ENCODE results near the gene DICER1.
A peak's percentile ranks its signal among the peaks of the same experiment; 100 is the strongest.

DICER1 gene

GRCh38 chr14:95189367-95190132 lies 32.2 kb upstream of the DICER1 start:
- H4K8ac ChIP-seq (ENCODE audit: low read depth, low read length) = no peak overlapping the region
- H2BK12ac ChIP-seq (ENCODE audit: low read length) = no peak overlapping the region
- no peak overlapping the region for H2BK120ac ChIP-seq (ENCODE audit: low read depth, low read length)
- H4K91ac ChIP-seq (ENCODE audit: low read depth, low read length, poor library complexity) = no peak overlapping the region
- H3K9ac ChIP-seq (ENCODE audit: low read depth, low read length, poor library complexity) = no peak overlapping the region
- no peak overlapping the region for H2AFZ ChIP-seq (ENCODE audit: low read length)
- H3K79me1 ChIP-seq (ENCODE audit: low read depth, low read length) = no peaks in the 10 kb centered on the region
- H3K4me2 ChIP-seq (ENCODE audit: insufficient read depth, low read length, poor library complexity, severe bottlenecking) = no peak overlapping the region
- H3K14ac ChIP-seq (ENCODE audit: low read length) = no peak overlapping the region
- no peaks in the 10 kb centered on the region for H3K9me3 ChIP-seq (replicated peaks in 1 of 2; ENCODE audit: control insufficient read depth in 2 of 2, insufficient read depth in 1 of 2, low read depth in 1 of 2, low read length in 2 of 2)
- H3K27me3 ChIP-seq (ENCODE audit: control insufficient read depth in 3 of 3, insufficient read depth in 3 of 3, low read depth in 1 of 3, low read length in 3 of 3) = no peaks in the 10 kb centered on the region
- H3K36me3 ChIP-seq (replicated peaks in 1 of 2; ENCODE audit: control insufficient read depth in 2 of 2, insufficient read depth in 2 of 2, low read length in 2 of 2) = no peaks in the 10 kb centered on the region
- H2BK5ac ChIP-seq (ENCODE audit: low read length) = no peak overlapping the region
- no peak overlapping the region for H3K4me3 ChIP-seq (ENCODE audit: low read length in 2 of 2)
- H3K27ac ChIP-seq (replicated peaks; ENCODE audit: low read length) = no peak overlapping the region
- WGBS, 2 donors (ENCODE audit: extremely low coverage in 2 of 2, insufficient read length in 2 of 2, insufficient replicate concordance in 1 of 2) = no CpG with 5 or more reads among the region's 5 CpGs
- no peak overlapping the region for H3K18ac ChIP-seq (ENCODE audit: low read length)
- no peak overlapping the region for H2BK15ac ChIP-seq (ENCODE audit: low read length)
- H2AK5ac ChIP-seq (ENCODE audit: low read depth, low read length) = no peak overlapping the region
- DNase-seq (ENCODE audit: low spot score) = no peak
- H3K4me1 ChIP-seq (ENCODE audit: control insufficient read depth in 2 of 2, insufficient read depth in 1 of 2, low read depth in 1 of 2, low read length in 2 of 2) = peaks cover 0 to 6% of the 10 kb centered on the region in 2 donors
- no peak overlapping the region for H3K23ac ChIP-seq (ENCODE audit: low read depth, low read length, poor library complexity)
- no peak overlapping the region for H3K4ac ChIP-seq (ENCODE audit: low read length)

- Histone ChIP-seq H3K4me2 (ENCODE audit: insufficient read depth, low read length, poor library complexity, severe bottlenecking) (no peak overlapping the region), H3K79me1 (ENCODE audit: low read depth, low read length) (no peaks in the 10 kb centered on the region), H3K4me1 (ENCODE audit: control insufficient read depth in 2 of 2, insufficient read depth in 1 of 2, low read depth in 1 of 2, low read length in 2 of 2) (peaks cover 0 to 6% of the 10 kb centered on the region in 2 donors), H2BK5ac (ENCODE audit: low read length) (no peak overlapping the region), H3K18ac (ENCODE audit: low read length) (no peak overlapping the region), H4K8ac (ENCODE audit: low read depth, low read length) (no peak overlapping the region), H3K4ac (ENCODE audit: low read length) (no peak overlapping the region), H2AFZ (ENCODE audit: low read length) (no peak overlapping the region), H3K23ac (ENCODE audit: low read depth, low read length, poor library complexity) (no peak overlapping the region), H3K36me3 (replicated peaks in 1 of 2; ENCODE audit: control insufficient read depth in 2 of 2, insufficient read depth in 2 of 2, low read length in 2 of 2) (no peaks in the 10 kb centered on the region), H3K4me3 (ENCODE audit: low read length in 2 of 2) (no peak overlapping the region), H3K9me3 (replicated peaks in 1 of 2; ENCODE audit: control insufficient read depth in 2 of 2, insufficient read depth in 1 of 2, low read depth in 1 of 2, low read length in 2 of 2) (no peaks in the 10 kb centered on the region), H3K9ac (ENCODE audit: low read depth, low read length, poor library complexity) (no peak overlapping the region), H3K27me3 (ENCODE audit: control insufficient read depth in 3 of 3, insufficient read depth in 3 of 3, low read depth in 1 of 3, low read length in 3 of 3) (no peaks in the 10 kb centered on the region), H2AK5ac (ENCODE audit: low read depth, low read length) (no peak overlapping the region), H3K27ac (replicated peaks; ENCODE audit: low read length) (no peak overlapping the region), H2BK12ac (ENCODE audit: low read length) (no peak overlapping the region), H4K91ac (ENCODE audit: low read depth, low read length, poor library complexity) (no peak overlapping the region), H3K14ac (ENCODE audit: low read length) (no peak overlapping the region), H2BK120ac (ENCODE audit: low read depth, low read length) (no peak overlapping the region), H2BK15ac (ENCODE audit: low read length) (no peak overlapping the region)
- no peak for DNase-seq (ENCODE audit: low spot score)
- no CpG with 5 or more reads among the region's 3 CpGs for WGBS, 2 donors (ENCODE audit: extremely low coverage in 2 of 2, insufficient read length in 2 of 2, insufficient replicate concordance in 1 of 2)
Measured at GRCh38 chr14:95188380-95188779, 31.1 kb upstream of the DICER1 start.

- Histone ChIP-seq H2BK12ac (ENCODE audit: low read length) (no peak overlapping the region), H4K8ac (ENCODE audit: low read depth, low read length) (no peak overlapping the region), H3K27ac (replicated peaks; ENCODE audit: low read length) (no peak overlapping the region), H2AK5ac (ENCODE audit: low read depth, low read length) (no peak overlapping the region), H3K9me3 (replicated peaks in 1 of 2; ENCODE audit: control insufficient read depth in 2 of 2, insufficient read depth in 1 of 2, low read depth in 1 of 2, low read length in 2 of 2) (no peaks in the 10 kb centered on the region), H3K18ac (ENCODE audit: low read length) (no peak overlapping the region), H3K79me1 (ENCODE audit: low read depth, low read length) (no peaks in the 10 kb centered on the region), H3K36me3 (replicated peaks in 1 of 2; ENCODE audit: control insufficient read depth in 2 of 2, insufficient read depth in 2 of 2, low read length in 2 of 2) (no peaks in the 10 kb centered on the region), H3K4ac (ENCODE audit: low read length) (no peak overlapping the region), H3K27me3 (ENCODE audit: control insufficient read depth in 3 of 3, insufficient read depth in 3 of 3, low read depth in 1 of 3, low read length in 3 of 3) (no peaks in the 10 kb centered on the region), H3K23ac (ENCODE audit: low read depth, low read length, poor library complexity) (no peak overlapping the region), H3K9ac (ENCODE audit: low read depth, low read length, poor library complexity) (no peak overlapping the region), H3K14ac (ENCODE audit: low read length) (no peak overlapping the region), H2BK120ac (ENCODE audit: low read depth, low read length) (no peak overlapping the region), H2BK15ac (ENCODE audit: low read length) (no peak overlapping the region), H4K91ac (ENCODE audit: low read depth, low read length, poor library complexity) (no peak overlapping the region), H3K4me1 (ENCODE audit: control insufficient read depth in 2 of 2, insufficient read depth in 1 of 2, low read depth in 1 of 2, low read length in 2 of 2) (peaks cover 0 to 3% of the 10 kb centered on the region in 2 donors), H2AFZ (ENCODE audit: low read length) (no peak overlapping the region), H2BK5ac (ENCODE audit: low read length) (no peak overlapping the region), H3K4me3 (ENCODE audit: low read length in 2 of 2) (peak overlapping the region in 1 of 2 donors; percentile 19), H3K4me2 (ENCODE audit: insufficient read depth, low read length, poor library complexity, severe bottlenecking) (no peak overlapping the region)
- no peak for DNase-seq (ENCODE audit: low spot score)
- WGBS, 2 donors (ENCODE audit: extremely low coverage in 2 of 2, insufficient read length in 2 of 2, insufficient replicate concordance in 1 of 2) = no CpG with 5 or more reads among the region's 11 CpGs
Measured at GRCh38 chr14:95185767-95186392, 28.6 kb upstream of the DICER1 start.

- H4K8ac ChIP-seq (ENCODE audit: low read depth, low read length) = no peak overlapping the region
- no peak overlapping the region for H3K14ac ChIP-seq (ENCODE audit: low read length)
- no peaks in the 10 kb centered on the region for H3K4me1 ChIP-seq (ENCODE audit: control insufficient read depth in 2 of 2, insufficient read depth in 1 of 2, low read depth in 1 of 2, low read length in 2 of 2)
- no peaks in the 10 kb centered on the region for H3K27me3 ChIP-seq (ENCODE audit: control insufficient read depth in 3 of 3, insufficient read depth in 3 of 3, low read depth in 1 of 3, low read length in 3 of 3)
- H4K91ac ChIP-seq (ENCODE audit: low read depth, low read length, poor library complexity) = no peak overlapping the region
- H3K9ac ChIP-seq (ENCODE audit: low read depth, low read length, poor library complexity) = no peak overlapping the region
- no CpG with 5 or more reads among the region's 12 CpGs for WGBS, 2 donors (ENCODE audit: extremely low coverage in 2 of 2, insufficient read length in 2 of 2, insufficient replicate concordance in 1 of 2)
- no peak overlapping the region for H3K4me3 ChIP-seq (ENCODE audit: low read length in 2 of 2)
- no peaks in the 10 kb centered on the region for H3K9me3 ChIP-seq (replicated peaks in 1 of 2; ENCODE audit: control insufficient read depth in 2 of 2, insufficient read depth in 1 of 2, low read depth in 1 of 2, low read length in 2 of 2)
- no peak overlapping the region for H2BK5ac ChIP-seq (ENCODE audit: low read length)
- H3K23ac ChIP-seq (ENCODE audit: low read depth, low read length, poor library complexity) = no peak overlapping the region
- H3K4ac ChIP-seq (ENCODE audit: low read length) = no peak overlapping the region
- no peak for DNase-seq (ENCODE audit: low spot score)
- H3K4me2 ChIP-seq (ENCODE audit: insufficient read depth, low read length, poor library complexity, severe bottlenecking) = no peak overlapping the region
- H2AK5ac ChIP-seq (ENCODE audit: low read depth, low read length) = no peak overlapping the region
- H2BK15ac ChIP-seq (ENCODE audit: low read length) = no peak overlapping the region
- no peak overlapping the region for H3K27ac ChIP-seq (replicated peaks; ENCODE audit: low read length)
- no peak overlapping the region for H2BK120ac ChIP-seq (ENCODE audit: low read depth, low read length)
- H2BK12ac ChIP-seq (ENCODE audit: low read length) = no peak overlapping the region
- no peak overlapping the region for H3K18ac ChIP-seq (ENCODE audit: low read length)
- H2AFZ ChIP-seq (ENCODE audit: low read length) = no peak overlapping the region
- no peaks in the 10 kb centered on the region for H3K79me1 ChIP-seq (ENCODE audit: low read depth, low read length)
- H3K36me3 ChIP-seq (replicated peaks in 1 of 2; ENCODE audit: control insufficient read depth in 2 of 2, insufficient read depth in 2 of 2, low read length in 2 of 2) = no peaks in the 10 kb centered on the region
Measured at GRCh38 chr14:95185033-95185766, 27.9 kb upstream of the DICER1 start.

Measured in neuronal stem cell (in vitro differentiated cells).